Right lobe of liver (tissue), 4 donors: ENCODE data around the gene FBXL17.

Source experiments
- POLR2A ChIP-seq: fragments of 450-650 bp; IDR thresholded peaks from one replicate; pipeline ENCODE4 v1.6.1; 2017; ENCODE audit warnings: antibody characterized with exemption, mild to moderate bottlenecking
- TF ChIP-seq, protein P1 (sequence below), 4 donors: fragments of 200-600 bp in 3 of 4; fragments of 450-650 bp in 1 of 4; IDR thresholded peaks; one replicate each; pipeline versions ENCODE4 v1.5.1 to v1.8.0; 2016 to 2022; ENCODE audit warnings: antibody characterized with exemption in 4 of 4, mild to moderate bottlenecking in 2 of 4
- donor health status: DM: no; HTN: no; CAD: no.
- donor health status: DM: no; HTN: no; CAD: no.
- donor health status: DM: no; HTN: yes; CAD: no.

DNA sequence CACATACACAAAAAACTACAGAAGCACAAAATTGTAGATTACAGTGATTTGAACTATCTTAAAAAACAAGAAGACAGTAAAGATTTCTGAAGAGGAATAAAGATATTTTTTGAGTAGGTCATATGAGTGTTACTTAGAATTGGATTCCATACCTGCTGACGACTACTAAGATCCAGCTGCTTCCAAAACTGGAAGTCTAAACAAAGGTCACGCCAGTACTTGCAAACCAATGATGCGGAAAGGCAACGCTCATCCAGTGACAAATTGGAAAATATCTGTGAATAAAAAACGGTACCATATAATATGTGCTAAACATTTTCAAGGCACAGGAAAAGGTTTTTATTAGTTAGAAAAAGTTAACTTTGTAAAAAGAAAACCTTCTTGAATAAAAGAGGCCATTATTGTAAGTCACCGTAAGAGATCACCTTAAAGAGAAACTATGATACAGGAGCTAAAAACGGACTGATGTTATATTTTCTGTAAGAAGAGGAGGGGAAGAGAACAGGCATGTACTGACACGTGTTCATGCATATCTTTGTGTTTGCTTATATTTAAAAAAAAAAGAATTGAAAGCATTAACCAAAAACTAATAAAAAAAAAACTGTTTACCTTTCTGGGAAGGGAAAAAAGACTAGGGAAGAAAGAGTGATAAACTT is 14.1 kb downstream of the FBXL17 start:
- TF ChIP-seq, protein P1, sequence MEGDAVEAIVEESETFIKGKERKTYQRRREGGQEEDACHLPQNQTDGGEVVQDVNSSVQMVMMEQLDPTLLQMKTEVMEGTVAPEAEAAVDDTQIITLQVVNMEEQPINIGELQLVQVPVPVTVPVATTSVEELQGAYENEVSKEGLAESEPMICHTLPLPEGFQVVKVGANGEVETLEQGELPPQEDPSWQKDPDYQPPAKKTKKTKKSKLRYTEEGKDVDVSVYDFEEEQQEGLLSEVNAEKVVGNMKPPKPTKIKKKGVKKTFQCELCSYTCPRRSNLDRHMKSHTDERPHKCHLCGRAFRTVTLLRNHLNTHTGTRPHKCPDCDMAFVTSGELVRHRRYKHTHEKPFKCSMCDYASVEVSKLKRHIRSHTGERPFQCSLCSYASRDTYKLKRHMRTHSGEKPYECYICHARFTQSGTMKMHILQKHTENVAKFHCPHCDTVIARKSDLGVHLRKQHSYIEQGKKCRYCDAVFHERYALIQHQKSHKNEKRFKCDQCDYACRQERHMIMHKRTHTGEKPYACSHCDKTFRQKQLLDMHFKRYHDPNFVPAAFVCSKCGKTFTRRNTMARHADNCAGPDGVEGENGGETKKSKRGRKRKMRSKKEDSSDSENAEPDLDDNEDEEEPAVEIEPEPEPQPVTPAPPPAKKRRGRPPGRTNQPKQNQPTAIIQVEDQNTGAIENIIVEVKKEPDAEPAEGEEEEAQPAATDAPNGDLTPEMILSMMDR (IDR thresholded peaks at IDR 0.05), result no peak
- no peak for TF ChIP-seq POLR2A
